ENCODE results near the gene MAP1S.

GRCh38 chr19:17686592-17687024, 32.7 kb upstream of the MAP1S start:
- TF ChIP-seq CTCF (conservative IDR thresholded peaks at IDR 0.05 in 1 of 2, IDR thresholded peaks at IDR 0.05 in 1 of 2; ENCODE audit: extremely low read depth in 1 of 2, insufficient read depth in 1 of 2, low read depth in 1 of 2, low read length in 2 of 2) (no peak), EZH2 (IDR thresholded peaks at IDR 0.05; ENCODE audit: borderline replicate concordance, low read length) (no peak)
